ENCODE data around the gene SON. TPM values are rescaled to one million over a fixed set of nuclear protein-coding genes. Genes with fewer than 3 reads are reported as not detected.

SON gene
- total and polyA plus RNA-seq, 10 donors = 89.0 to 427 (median 353) TPM

DNA sequence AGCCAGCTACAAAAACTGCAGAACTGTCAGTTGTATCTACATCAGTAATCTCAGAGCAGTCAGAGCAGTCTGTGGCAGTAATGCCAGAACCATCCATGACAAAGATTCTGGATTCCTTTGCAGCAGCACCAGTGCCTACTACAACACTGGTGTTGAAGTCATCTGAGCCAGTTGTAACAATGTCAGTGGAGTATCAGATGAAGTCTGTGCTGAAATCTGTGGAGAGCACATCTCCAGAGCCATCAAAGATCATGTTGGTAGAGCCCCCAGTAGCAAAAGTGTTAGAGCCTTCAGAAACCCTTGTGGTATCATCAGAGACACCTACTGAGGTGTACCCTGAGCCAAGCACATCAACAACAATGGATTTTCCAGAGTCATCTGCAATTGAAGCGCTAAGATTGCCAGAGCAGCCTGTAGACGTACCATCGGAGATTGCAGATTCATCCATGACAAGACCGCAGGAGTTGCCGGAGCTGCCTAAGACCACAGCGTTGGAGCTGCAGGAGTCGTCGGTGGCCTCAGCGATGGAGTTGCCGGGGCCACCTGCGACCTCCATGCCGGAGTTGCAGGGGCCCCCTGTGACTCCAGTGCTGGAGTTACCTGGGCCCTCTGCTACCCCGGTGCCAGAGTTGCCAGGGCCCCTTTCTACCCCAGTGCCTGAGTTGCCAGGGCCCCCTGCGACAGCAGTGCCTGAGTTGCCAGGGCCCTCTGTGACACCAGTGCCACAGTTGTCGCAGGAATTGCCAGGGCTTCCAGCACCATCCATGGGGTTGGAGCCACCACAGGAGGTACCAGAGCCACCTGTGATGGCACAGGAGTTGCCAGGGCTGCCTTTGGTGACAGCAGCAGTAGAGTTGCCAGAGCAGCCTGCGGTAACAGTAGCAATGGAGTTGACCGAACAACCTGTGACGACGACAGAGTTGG, 7.3 kb downstream of the SON start:
- TF ChIP-seq POLR2A (IDR thresholded peaks at IDR 0.05) = no peak
- no peak for TF ChIP-seq POLR2AphosphoS5 (IDR thresholded peaks at IDR 0.05)
- TF ChIP-seq, protein P1, sequence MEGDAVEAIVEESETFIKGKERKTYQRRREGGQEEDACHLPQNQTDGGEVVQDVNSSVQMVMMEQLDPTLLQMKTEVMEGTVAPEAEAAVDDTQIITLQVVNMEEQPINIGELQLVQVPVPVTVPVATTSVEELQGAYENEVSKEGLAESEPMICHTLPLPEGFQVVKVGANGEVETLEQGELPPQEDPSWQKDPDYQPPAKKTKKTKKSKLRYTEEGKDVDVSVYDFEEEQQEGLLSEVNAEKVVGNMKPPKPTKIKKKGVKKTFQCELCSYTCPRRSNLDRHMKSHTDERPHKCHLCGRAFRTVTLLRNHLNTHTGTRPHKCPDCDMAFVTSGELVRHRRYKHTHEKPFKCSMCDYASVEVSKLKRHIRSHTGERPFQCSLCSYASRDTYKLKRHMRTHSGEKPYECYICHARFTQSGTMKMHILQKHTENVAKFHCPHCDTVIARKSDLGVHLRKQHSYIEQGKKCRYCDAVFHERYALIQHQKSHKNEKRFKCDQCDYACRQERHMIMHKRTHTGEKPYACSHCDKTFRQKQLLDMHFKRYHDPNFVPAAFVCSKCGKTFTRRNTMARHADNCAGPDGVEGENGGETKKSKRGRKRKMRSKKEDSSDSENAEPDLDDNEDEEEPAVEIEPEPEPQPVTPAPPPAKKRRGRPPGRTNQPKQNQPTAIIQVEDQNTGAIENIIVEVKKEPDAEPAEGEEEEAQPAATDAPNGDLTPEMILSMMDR (IDR thresholded peaks at IDR 0.05 in 8 of 11, conservative IDR thresholded peaks at IDR 0.05 in 3 of 11) = no peak
- Histone ChIP-seq H3K4me3 (no peak overlapping the region), H3K27ac (no peak overlapping the region), H3K27me3 (replicated peaks in 1 of 7) (no peaks in the 10 kb centered on the region), H3K4me1 (peaks cover 5 to 78% (median 43%) of the 10 kb centered on the region in 6 donors), H3K36me3 (peaks cover 7 to 92% (median 85%) of the 10 kb centered on the region in 6 donors), H3K9me3 (no peaks in the 10 kb centered on the region)
- WGBS, 5 donors = 94 to 98% (median 98%) methylated on average over 13 to 19 of the region's 19 CpGs
- intact Hi-C loops (cut with DNase I; ENCODE audit: low total_unique reads) = no loop called here
- DNase-seq = no peak

DNA sequence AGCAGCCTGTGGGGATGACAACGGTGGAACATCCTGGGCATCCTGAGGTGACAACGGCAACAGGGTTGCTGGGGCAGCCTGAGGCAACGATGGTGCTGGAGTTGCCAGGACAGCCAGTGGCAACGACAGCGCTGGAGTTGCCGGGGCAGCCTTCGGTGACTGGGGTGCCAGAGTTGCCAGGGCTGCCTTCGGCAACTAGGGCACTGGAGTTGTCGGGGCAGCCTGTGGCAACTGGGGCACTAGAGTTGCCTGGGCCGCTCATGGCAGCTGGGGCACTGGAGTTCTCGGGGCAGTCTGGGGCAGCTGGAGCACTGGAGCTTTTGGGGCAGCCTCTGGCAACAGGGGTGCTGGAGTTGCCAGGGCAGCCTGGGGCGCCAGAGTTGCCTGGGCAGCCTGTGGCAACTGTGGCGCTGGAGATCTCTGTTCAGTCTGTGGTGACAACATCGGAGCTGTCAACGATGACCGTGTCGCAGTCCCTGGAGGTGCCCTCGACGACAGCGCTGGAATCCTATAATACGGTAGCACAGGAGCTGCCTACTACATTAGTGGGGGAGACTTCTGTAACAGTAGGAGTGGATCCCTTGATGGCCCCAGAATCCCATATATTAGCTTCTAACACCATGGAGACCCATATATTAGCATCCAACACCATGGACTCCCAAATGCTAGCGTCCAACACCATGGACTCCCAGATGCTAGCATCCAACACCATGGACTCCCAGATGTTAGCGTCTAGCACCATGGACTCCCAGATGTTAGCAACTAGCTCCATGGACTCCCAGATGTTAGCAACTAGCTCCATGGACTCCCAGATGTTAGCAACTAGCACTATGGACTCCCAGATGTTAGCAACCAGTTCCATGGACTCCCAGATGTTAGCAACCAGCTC, 8.2 kb downstream of the SON start:
- no peak overlapping the region for H3K4me3 ChIP-seq
- 95 to 99% (median 98%) methylated on average over 10 to 23 of the region's 23 CpGs for WGBS, 5 donors
- no peaks in the 10 kb centered on the region for H3K9me3 ChIP-seq
- no peaks in the 10 kb centered on the region for H3K27me3 ChIP-seq (replicated peaks in 1 of 7)
- H3K27ac ChIP-seq = no peak overlapping the region
- H3K36me3 ChIP-seq = peaks cover 7 to 100% (median 90%) of the 10 kb centered on the region in 6 donors
- peak; percentile 5 to 80 (median 51) for TF ChIP-seq POLR2AphosphoS5 (IDR thresholded peaks at IDR 0.05)
- TF ChIP-seq, protein P1 (IDR thresholded peaks at IDR 0.05 in 8 of 11, conservative IDR thresholded peaks at IDR 0.05 in 3 of 11) = no peak
- peaks cover 9 to 78% (median 43%) of the 10 kb centered on the region in 6 donors for H3K4me1 ChIP-seq
- intact Hi-C loops (cut with DNase I; ENCODE audit: low total_unique reads) = no loop called here
- peak; percentile 74 for DNase-seq

DNA sequence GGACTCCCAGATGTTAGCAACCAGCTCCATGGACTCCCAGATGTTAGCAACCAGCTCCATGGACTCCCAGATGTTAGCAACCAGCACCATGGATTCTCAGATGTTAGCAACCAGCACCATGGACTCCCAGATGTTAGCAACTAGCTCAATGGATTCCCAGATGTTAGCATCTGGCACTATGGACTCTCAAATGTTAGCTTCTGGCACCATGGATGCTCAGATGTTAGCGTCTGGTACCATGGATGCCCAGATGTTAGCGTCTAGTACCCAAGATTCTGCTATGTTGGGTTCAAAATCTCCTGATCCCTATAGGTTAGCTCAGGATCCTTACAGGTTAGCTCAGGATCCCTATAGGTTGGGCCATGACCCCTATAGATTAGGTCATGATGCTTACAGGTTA, 8.8 kb downstream of the SON start:
- 98 to 100% (median 100%) methylated on average over 2 of the region's 2 CpGs for WGBS, 5 donors
- TF ChIP-seq POLR2AphosphoS5 (IDR thresholded peaks at IDR 0.05) (no peak), POLR2A (IDR thresholded peaks at IDR 0.05) (no peak)
- TF ChIP-seq, protein P1 (IDR thresholded peaks at IDR 0.05 in 8 of 11, conservative IDR thresholded peaks at IDR 0.05 in 3 of 11) = no peak
- intact Hi-C loops (cut with DNase I; ENCODE audit: low total_unique reads) = no loop called here
- Histone ChIP-seq H3K27ac (no peak overlapping the region), H3K27me3 (replicated peaks in 1 of 7) (no peaks in the 10 kb centered on the region), H3K9me3 (no peaks in the 10 kb centered on the region), H3K4me3 (no peak overlapping the region), H3K36me3 (peaks cover 7 to 100% (median 90%) of the 10 kb centered on the region in 6 donors), H3K4me1 (peaks cover 11 to 78% (median 42%) of the 10 kb centered on the region in 6 donors)
- no peak for DNase-seq
